GM11168 (cell line): Measurements from ENCODE around the gene DOP1B.
"Not testable (repeated sequence)": the region's sequence is repeated elsewhere in the genome, so short reads cannot be mapped to it uniquely, and the experiment has no call there.

Source experiments
- in situ Hi-C: fragments of 300-500 bp; cut with MboI; formaldehyde crosslinking; loops from one replicate; pipeline ENCODE4 v1.12.0; 2022; ENCODE audit warnings: low sequenced_read_pairs; ENCODE audit not compliant: unreplicated experiment

Gene DOP1B, protein sequence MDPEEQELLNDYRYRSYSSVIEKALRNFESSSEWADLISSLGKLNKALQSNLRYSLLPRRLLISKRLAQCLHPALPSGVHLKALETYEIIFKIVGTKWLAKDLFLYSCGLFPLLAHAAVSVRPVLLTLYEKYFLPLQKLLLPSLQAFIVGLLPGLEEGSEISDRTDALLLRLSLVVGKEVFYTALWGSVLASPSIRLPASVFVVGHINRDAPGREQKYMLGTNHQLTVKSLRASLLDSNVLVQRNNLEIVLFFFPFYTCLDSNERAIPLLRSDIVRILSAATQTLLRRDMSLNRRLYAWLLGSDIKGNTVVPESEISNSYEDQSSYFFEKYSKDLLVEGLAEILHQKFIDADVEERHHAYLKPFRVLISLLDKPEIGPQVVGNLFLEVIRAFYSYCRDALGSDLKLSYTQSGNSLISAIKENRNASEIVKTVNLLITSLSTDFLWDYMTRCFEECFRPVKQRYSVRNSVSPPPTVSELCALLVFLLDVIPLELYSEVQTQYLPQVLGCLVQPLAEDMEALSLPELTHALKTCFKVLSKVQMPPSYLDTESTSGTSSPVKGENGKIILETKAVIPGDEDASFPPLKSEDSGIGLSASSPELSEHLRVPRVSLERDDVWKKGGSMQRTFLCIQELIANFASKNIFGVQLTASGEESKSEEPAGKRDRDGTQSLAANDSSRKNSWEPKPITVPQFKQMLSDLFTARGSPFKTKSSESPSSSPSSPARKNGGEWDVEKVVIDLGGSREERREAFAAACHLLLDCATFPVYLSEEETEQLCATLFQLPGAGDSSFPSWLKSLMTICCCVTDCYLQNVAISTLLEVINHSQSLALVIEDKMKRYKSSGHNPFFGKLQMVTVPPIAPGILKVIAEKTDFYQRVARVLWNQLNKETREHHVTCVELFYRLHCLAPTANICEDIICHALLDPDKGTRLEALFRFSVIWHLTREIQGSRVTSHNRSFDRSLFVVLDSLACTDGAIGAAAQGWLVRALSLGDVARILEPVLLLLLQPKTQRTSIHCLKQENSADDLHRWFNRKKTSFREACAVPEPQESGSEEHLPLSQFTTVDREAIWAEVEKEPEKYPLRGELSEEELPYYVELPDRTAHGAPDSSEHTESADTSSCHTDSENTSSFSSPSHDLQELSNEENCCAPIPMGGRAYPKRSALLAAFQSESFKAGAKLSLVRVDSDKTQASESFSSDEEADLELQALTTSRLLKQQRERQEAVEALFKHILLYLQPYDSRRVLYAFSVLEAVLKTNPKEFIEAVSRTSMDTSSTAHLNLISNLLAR (N-terminal part only)

DNA sequence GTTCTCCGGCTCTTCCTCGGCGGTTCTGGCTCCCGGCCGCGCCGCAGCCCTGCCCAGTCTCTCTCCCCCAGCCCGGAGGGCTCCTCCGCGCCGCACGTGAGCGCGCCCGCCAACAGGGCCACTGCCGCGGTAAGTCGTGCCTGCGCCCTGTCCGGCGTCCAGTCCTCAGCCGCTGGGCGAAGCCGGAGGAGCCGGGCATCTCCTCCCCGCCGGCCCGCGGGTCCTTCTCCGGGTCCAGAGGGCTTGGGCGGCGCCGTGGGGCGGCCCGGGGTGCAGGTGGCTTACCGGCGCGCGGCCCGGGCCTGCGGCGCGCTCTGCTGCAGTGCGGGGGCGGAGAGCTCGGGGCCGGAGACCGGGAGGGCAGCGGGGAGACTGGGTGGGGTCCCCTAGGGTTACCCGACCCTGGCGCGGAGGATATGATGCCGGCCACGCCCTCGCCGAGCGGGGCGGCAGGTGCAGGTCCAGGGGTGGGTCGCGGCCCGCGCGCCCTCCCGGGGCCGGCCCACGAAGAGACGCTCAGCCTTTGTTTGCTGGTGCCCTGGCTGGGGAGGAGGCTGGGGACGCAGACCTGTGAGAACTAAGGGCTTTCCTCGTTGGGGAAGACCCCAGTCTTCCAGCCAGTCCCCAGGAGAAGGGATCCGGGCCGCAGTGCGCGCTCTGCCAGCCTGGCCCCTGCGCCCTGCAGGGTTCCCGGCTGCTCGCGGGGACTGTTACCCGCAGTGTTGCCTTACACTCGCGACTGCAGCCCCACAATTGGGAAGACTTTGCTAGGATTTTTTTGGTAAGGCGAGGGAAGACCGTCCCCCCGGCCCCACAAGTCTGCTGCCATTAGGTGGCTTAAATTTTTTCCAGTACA is at the start of gene DOP1B:
Gene DOP1B (plus strand): TSS at position 10 of the 856 bp plus-strand sequence. CDS start 7,910 bp downstream, outside the sequence.
- in situ Hi-C loops: no loop called here

DNA sequence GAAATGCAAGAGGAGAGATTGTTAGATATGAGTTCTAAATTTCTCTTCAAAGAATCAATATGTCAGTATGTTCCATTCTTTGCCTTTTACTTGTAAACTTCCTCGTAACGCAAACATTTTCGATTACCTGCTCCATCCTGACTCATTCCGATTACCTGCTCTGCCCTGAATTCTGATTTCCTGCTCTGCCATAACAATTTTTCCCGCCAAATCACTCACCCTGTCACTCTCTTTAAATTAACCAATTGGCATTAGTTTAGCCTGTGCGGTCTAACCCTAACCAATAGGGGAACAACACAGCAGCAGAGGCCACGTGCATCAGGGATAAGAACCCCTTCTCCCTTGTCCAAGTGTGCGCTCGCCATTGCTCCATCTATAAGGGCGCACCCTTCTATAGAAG is 46.8 kb upstream of the DOP1B start:
- in situ Hi-C loops: no loop called here

DNA sequence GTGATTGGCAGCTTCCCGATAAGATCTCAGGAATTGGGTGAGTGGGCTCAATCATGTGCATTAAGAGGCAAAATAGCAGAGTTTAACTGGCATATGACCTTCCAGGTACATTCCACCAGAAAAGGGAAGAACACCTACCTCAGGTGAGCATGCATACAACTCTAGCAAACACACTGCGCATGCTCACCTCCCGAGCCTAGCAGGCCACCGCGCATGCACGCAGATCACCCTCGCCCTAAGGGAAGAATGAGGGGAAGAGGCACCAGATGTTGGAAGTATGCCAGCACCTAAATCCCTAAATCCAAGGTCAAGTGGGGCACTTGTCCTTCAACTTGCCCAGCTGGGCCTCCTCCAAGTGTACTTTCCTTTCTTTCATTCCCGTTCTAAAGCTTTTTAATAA is 45.4 kb upstream of the DOP1B start:
- in situ Hi-C loops: no loop called here

GRCh38 chr21:36113647-36114428 is 42.8 kb upstream of the DOP1B start:
- in situ Hi-C loops: no loop called here

GRCh38 chr21:36115138-36115730 is 41.4 kb upstream of the DOP1B start:
- in situ Hi-C loops: no loop called here

- in situ Hi-C loops: no loop called here
These were observed 39.3 kb upstream of the DOP1B start for GRCh38 chr21:36117286-36117741.

GRCh38 chr21:36120304-36120888 is 36.2 kb upstream of the DOP1B start:
- in situ Hi-C loops: no loop called here

DNA sequence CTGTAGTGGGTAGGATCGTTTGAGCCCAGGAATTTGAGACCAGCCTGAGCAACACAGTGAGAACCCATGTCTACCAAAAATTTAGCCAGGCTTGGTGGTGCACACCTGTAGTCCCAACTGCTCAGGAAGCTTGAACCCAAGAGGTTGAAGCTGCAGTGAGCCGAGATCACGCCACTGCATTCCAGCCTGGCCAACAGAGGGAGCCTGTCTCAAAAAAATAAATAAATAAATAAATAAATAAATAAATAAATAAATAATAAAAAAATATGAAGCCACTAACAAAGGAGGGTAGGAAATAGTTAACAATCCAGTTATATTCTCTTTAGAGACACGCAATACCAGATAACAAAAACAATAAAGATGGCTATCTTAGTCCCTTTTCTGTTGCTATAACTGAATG is 33.6 kb upstream of the DOP1B start:
- in situ Hi-C loops: no loop called here

DNA sequence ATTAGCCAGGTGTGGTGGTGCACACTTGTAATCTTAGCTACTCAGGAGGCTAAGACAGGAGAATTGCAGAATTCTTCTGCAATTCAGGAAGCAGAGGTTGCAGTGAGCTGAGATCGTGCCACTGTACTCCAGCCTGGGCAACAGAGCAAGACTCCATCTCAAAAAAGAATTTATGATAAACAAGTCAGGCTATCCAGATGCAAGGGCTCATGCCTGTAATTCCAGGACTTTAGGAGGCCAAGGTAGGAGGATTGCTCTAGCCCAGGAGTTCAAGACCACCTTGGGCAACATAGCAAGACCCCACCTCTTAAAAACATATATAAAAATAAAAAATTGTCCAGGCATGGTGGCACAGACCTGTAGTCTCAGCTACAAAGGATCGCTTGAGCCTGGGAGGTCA is 32.2 kb upstream of the DOP1B start:
- in situ Hi-C loops: no loop called here

DNA sequence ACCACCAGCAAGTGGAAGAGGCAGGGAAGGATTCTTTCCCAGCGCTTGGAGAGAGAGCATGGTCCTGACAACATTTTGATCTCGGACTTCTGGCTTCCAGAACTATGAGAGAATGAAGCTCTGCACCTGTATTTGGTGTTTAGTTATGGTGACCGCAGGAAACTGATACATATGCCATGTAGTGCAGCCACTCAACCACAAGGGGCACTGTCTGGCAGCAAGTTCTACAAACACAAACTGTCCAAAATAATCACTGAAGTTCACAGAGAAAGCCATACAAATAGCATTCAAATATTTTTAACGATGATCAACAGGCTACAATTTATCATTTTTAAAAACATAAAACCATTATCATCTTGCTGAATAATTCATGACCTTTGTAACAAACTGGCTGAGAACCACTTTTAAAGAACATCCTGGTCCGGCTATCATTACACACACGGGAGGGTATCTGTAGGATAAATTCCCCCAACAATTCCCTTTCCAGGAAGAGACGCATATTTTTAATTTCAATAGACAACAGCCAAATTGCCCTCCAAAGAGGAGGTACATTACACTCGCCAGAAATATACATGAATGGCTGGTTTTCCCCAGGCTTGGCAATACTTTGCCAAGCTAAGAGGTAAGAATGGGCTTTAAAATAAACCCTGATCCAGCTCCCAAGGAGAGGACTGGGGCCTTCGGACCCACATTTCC is 31.0 kb upstream of the DOP1B start:
- in situ Hi-C loops: no loop called here

GRCh38 chr21:36126208-36126565 is 30.4 kb upstream of the DOP1B start:
- in situ Hi-C loops: no loop called here

- in situ Hi-C loops: no loop called here
These were observed 30.0 kb upstream of the DOP1B start for GRCh38 chr21:36126621-36127110.

DNA sequence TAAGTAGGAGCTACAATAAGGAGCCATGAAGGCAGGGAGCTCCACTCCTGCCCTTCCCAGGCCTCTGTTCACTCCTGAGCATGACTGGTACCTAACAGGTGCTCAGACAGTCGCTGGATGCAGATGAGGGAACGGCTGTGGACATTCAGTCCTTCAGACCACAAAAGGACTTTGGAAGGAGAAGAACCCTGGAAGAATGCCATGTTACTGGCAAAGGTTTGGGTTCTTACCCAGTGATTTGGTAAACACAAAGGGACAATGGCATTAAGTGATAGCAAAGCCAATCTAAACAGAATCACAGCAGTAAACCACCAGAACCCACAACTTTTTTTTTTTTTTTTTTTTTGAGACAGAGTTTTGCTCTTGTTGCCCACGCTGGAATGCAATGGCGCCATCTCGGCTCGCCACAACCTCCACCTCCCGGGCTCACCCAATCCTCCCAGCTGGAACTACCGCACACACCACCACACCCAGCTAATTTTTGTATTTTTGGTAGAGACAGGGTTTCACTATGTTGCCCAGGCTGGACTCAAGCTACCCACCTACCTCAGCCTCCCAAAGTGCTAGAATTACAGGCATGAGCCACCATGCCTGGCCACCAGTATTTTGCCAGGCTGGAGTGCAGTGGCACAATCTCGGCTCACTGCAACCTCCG is 29.2 kb upstream of the DOP1B start:
- in situ Hi-C loops: no loop called here

GRCh38 chr21:36127977-36128376 is 28.6 kb upstream of the DOP1B start:
- in situ Hi-C loops: no loop called here

GRCh38 chr21:36129219-36129618 is 27.4 kb upstream of the DOP1B start:
- in situ Hi-C loops: no loop called here

DNA sequence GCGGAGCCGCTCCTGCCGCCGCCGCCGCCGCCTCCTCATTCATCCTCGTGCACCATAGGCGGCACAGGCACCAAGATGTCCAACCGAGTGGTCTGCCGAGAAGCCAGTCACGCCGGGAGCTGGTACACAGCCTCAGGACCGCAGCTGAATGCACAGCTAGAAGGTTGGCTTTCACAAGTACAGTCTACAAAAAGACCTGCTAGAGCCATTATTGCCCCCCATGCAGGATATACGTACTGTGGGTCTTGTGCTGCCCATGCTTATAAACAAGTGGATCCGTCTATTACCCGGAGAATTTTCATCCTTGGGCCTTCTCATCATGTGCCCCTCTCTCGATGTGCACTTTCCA is 26.2 kb upstream of the DOP1B start:
- in situ Hi-C loops: not testable (repeated sequence)

DNA sequence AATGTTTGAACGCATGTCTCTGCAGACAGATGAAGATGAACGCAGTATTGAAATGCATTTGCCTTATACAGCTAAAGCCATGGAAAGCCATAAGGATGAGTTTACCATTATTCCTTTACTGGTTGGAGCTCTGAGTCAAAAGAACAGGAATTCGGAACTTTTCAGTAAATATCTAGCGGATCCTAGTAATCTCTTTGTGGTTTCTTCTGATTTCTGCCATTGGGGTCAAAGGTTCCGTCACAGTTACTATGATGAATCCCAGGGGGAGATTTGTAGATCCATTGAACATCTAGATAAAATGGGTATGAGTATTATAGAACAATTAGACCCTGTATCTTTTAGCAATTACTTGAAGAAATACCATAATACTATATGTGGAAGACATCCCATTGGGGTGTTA is 25.8 kb upstream of the DOP1B start:
- in situ Hi-C loops: not testable (repeated sequence)
